SU-DHL-6 (cell line): ENCODE data around the gene PPP6C.
"Not testable (repeated sequence)": the region's sequence is repeated elsewhere in the genome, so short reads cannot be mapped to it uniquely, and the experiment has no call there.

ENCODE experiments used
- CTCF ChIP-seq: fragments of 200-600 bp; sonication (generic); IDR thresholded peaks from one replicate; pipeline ENCODE4 v1.5.1; 2017; ENCODE audit warnings: antibody characterized with exemption, mild to moderate bottlenecking, low read length, moderate library complexity; ENCODE audit not compliant: insufficient read depth, poor library complexity, severe bottlenecking
- EZH2phosphoT487 ChIP-seq: fragments of 200-600 bp; sonication (generic), shearing (Covaris generic); conservative IDR thresholded peaks from 2 replicates; pipeline ENCODE4 v1.6.1; 2018; ENCODE audit warnings: mild to moderate bottlenecking, antibody characterized with exemption, low read length, moderate library complexity, mixed read lengths

DNA sequence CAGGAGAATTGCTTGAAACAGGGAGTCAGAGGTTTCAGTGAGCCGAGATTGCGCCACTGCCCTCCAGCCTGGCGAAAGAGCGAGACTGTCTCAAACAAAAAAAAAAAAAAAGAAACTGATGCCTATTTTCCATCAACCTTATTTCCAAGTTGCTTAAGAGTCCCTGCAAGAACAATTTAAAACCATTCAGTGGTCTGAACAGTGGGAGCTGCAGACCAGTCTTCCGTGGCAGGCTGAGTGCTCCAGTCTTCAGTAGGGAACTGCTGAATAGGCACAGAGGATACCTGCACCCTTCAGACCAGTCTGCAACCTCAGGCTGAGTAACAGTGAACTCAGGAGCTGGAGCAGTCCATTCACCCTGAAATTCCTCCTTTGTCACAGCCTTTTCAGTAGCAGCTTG lies 4.9 kb upstream of the PPP6C start:
- not testable (repeated sequence) for TF ChIP-seq CTCF, EZH2phosphoT487
